Vagina (tissue), 2 donors: ENCODE measurements around the gene QARS1. TPM values are rescaled to one million over a fixed set of nuclear protein-coding genes. Genes with fewer than 3 reads are reported as not detected.

ENCODE experiments used
- DNase-seq, 2 donors: peaks; one replicate each; pipeline ENCODE4 v3.0.0-alpha.2; 2017; ENCODE audit errors: extremely low spot score in 2 of 2
- H3K27ac ChIP-seq: fragments of 200-600 bp; sonication (generic); one replicate; pipeline ENCODE4 v1.5.1; 2019
- H3K27me3 ChIP-seq: fragments of 200-600 bp; sonication (generic); one replicate; pipeline ENCODE4 v1.5.1; 2019
- H3K36me3 ChIP-seq, 2 donors: fragments of 200-600 bp; sonication (generic); one replicate each; pipeline ENCODE4 v1.5.1; 2017 to 2019
- H3K4me1 ChIP-seq: fragments of 200-600 bp; sonication (generic); one replicate; pipeline ENCODE4 v1.5.1; 2019
- H3K4me3 ChIP-seq, 2 donors: fragments of 200-600 bp; sonication (generic); 1 replicate in 1 of 2; 2 replicates in 1 of 2; pipeline ENCODE4 v1.5.1; 2016 to 2019
- H3K9me3 ChIP-seq: fragments of 200-600 bp; sonication (generic); one replicate; pipeline ENCODE4 v1.5.1; 2019
- POLR2A ChIP-seq, 2 donors: fragments of 450-650 bp; IDR thresholded peaks; one replicate each; pipeline ENCODE4 v1.6.1; 2017; ENCODE audit warnings: antibody characterized with exemption in 2 of 2, mild to moderate bottlenecking in 2 of 2, moderate library complexity in 2 of 2
- POLR2AphosphoS5 ChIP-seq, 2 donors: sonication (generic); formaldehyde crosslinking; IDR thresholded peaks; one replicate each; pipeline ENCODE4 v1.9.0; 2017; ENCODE audit warnings: antibody characterized with exemption in 2 of 2, mild to moderate bottlenecking in 2 of 2, low read depth in 1 of 2; ENCODE audit not compliant: insufficient read depth in 1 of 2
- intact Hi-C: fragments of 100-400 bp; cut with DNase I; formaldehyde crosslinking; loops from one replicate; pipeline ENCODE4 v1.15.1; 2023
- total RNA-seq: library from RNA; depleted of rRNA; stranded (reverse); fragments of >200 nt; gene quantifications from one replicate; pipeline ENCODE4 v1.2.3, GENCODE V29; 2016
- TF ChIP-seq, protein P1 (sequence below), 3 experiments: fragments of 450-650 bp in 2 of 3; fragments of 200-600 bp in 1 of 3; sonication (generic) in 1 of 3; IDR thresholded peaks; one replicate each; pipeline ENCODE4 v1.5.1; 2017 to 2019; ENCODE audit warnings: antibody characterized with exemption in 3 of 3, mild to moderate bottlenecking in 2 of 3, moderate library complexity in 2 of 3

The QARS1 gene
- total RNA-seq: 223 TPM

DNA sequence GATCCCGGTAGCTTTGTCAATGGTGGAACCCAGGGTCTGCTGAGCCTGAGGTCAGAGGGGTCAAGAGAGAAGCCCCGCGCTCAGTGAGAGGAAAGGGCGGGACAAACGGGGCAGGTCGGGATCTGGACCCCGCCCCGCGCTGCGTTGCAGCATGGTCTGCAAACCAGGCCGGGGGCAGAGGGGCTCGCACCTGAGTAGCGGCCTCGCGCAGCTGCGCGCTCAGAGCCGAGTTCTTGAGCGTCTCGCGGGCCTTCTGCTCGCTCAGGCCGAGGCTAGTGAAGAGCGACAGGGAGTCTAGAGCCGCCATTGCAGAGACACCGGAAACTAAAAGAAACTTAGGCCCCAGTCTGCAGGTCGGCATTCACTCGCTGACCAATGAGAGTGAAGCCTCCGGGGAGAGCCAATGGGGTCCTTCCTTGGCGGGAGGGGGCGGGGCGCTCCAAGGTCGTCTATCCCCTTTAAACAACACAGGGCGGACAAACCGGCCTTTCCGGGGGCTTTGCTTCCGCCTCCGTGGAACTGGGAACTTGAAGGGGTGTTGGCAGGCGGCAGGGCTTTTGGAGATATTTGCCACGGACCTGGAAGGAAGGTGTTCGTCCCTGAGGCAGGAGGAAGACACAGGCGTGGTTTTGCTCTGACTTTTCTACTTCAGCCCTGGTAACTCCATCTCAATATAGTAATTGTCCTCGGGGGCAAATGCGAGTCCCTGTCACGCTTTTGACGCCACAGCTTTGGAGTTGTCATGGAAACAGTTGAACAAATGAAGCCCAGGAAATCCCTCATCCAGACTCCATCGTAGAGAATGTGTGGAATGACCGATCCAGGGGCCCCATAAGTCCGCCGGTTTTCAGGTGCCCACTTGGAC lies at the start of gene QARS1:
QARS1 (minus strand) TSS at position 331 of the 865 bp plus-strand sequence; CDS start at position 307, 24 bp downstream.
- peak within 1 kb of the TSS; percentile 73 for H3K27ac ChIP-seq
- H3K27me3 ChIP-seq: no peaks in the 10 kb centered on the region
- peaks cover 0 to 44% of the 10 kb centered on the region in 2 donors for H3K36me3 ChIP-seq
- H3K4me1 ChIP-seq: peaks cover 18% of the 10 kb centered on the region
- DNase-seq: peak in 1 of 2 donors; percentile 96
- TF ChIP-seq POLR2AphosphoS5 (IDR thresholded peaks at IDR 0.05; ENCODE audit: insufficient read depth in 1 of 2, low read depth in 1 of 2) (peak; percentile 76 to 90), POLR2A (IDR thresholded peaks at IDR 0.05) (no peak)
- no peaks in the 10 kb centered on the region for H3K9me3 ChIP-seq
- H3K4me3 ChIP-seq: peak within 1 kb of the TSS; percentile 87 to 98
- intact Hi-C loops: no loop called here

DNA sequence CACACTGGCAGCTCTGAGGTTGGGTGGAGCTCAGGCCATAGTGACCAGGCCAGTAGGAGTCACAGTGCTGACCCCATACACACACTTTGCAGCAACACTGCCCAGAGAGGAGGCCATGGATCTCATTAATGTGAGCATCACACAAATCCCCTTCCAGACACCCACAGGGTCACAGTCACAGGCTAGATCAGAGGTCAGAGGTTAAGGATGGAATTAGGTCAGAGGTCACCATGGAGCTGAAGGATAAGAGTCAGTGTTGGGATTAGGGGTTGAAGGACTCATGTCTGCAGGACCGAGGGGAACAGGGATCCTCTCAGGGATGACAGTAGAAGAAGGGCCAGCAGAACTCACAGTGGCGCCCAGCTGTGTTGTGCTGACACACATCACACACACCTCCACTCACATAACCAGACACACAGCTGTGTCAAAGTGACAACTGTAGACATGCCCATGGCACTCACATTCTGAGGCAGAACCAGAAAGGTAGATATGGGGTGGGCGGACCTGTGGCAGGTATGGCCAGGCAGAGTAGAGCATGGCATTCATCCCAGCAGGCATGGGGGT lies 48.9 kb upstream of the QARS1 start:
- Histone ChIP-seq H3K36me3 (no peaks in the 10 kb centered on the region), H3K4me3 (no peak overlapping the region)

DNA sequence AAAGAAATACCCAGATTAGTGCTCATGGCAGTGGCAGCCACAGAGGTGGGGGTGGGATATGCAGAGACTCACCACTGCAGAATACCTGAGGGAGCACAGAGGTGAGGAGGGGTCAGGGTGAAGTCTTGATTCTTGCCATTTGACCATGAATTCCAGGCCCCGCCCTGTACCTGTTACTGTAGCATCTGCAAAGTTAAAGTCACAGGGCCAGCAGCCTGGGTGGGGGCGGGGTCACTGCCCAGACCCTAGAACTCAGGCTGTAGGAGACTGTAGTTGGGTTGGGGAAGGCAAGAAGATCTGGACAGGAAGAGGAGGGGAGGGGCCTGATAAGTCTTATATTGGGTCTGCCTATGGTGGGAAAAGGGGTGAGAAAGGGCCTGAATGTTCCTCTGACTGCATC lies 47.1 kb upstream of the QARS1 start:
- TF ChIP-seq POLR2A (IDR thresholded peaks at IDR 0.05) (no peak), POLR2AphosphoS5 (IDR thresholded peaks at IDR 0.05; ENCODE audit: insufficient read depth in 1 of 2, low read depth in 1 of 2) (no peak)
- TF ChIP-seq, protein P1, sequence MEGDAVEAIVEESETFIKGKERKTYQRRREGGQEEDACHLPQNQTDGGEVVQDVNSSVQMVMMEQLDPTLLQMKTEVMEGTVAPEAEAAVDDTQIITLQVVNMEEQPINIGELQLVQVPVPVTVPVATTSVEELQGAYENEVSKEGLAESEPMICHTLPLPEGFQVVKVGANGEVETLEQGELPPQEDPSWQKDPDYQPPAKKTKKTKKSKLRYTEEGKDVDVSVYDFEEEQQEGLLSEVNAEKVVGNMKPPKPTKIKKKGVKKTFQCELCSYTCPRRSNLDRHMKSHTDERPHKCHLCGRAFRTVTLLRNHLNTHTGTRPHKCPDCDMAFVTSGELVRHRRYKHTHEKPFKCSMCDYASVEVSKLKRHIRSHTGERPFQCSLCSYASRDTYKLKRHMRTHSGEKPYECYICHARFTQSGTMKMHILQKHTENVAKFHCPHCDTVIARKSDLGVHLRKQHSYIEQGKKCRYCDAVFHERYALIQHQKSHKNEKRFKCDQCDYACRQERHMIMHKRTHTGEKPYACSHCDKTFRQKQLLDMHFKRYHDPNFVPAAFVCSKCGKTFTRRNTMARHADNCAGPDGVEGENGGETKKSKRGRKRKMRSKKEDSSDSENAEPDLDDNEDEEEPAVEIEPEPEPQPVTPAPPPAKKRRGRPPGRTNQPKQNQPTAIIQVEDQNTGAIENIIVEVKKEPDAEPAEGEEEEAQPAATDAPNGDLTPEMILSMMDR (IDR thresholded peaks at IDR 0.05): no peak
- Histone ChIP-seq H3K36me3 (no peaks in the 10 kb centered on the region), H3K4me3 (no peak overlapping the region), H3K27me3 (no peaks in the 10 kb centered on the region), H3K27ac (no peak overlapping the region), H3K9me3 (no peaks in the 10 kb centered on the region), H3K4me1 (no peaks in the 10 kb centered on the region)
- DNase-seq: no peak
- intact Hi-C loops: no loop called here

More for the DNA sequence above, 48.9 kb upstream of the QARS1 start:
- H3K27ac ChIP-seq: no peak overlapping the region
- no peak for TF ChIP-seq POLR2AphosphoS5 (IDR thresholded peaks at IDR 0.05; ENCODE audit: insufficient read depth in 1 of 2, low read depth in 1 of 2)
- TF ChIP-seq, protein P1 (IDR thresholded peaks at IDR 0.05): no peak
- intact Hi-C loops: no loop called here
- H3K9me3 ChIP-seq: no peaks in the 10 kb centered on the region
- no peaks in the 10 kb centered on the region for H3K4me1 ChIP-seq
- no peak for DNase-seq
- no peaks in the 10 kb centered on the region for H3K27me3 ChIP-seq

DNA sequence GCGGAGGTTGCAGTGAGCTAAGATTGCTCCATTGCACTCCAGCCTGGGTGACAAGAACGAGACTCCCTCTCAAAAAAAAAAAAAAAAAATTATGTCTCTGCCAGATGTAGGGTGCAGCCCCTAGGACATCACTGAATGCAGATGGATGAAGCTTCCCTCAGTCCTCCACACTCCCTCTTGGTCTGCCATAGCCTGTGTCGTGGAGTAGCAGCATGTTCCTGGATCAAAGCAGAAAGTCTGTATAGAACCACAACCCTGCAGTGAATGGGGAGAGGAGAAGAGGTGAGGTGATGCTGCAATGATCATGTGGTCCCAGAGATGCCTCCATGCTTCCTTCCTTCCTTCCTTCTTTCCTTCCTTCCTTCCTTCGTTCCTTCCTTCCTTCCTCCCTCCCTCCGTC lies 43.6 kb upstream of the QARS1 start:
- no peak for DNase-seq
- H3K9me3 ChIP-seq: no peaks in the 10 kb centered on the region
- H3K4me1 ChIP-seq: no peaks in the 10 kb centered on the region
- H3K27me3 ChIP-seq: no peaks in the 10 kb centered on the region
- H3K27ac ChIP-seq: no peak overlapping the region
- no peaks in the 10 kb centered on the region for H3K36me3 ChIP-seq
- TF ChIP-seq, protein P1 (IDR thresholded peaks at IDR 0.05): no peak
- TF ChIP-seq POLR2AphosphoS5 (IDR thresholded peaks at IDR 0.05; ENCODE audit: insufficient read depth in 1 of 2, low read depth in 1 of 2) (no peak), POLR2A (IDR thresholded peaks at IDR 0.05) (no peak)
- intact Hi-C loops: no loop called here
- no peak overlapping the region for H3K4me3 ChIP-seq

DNA sequence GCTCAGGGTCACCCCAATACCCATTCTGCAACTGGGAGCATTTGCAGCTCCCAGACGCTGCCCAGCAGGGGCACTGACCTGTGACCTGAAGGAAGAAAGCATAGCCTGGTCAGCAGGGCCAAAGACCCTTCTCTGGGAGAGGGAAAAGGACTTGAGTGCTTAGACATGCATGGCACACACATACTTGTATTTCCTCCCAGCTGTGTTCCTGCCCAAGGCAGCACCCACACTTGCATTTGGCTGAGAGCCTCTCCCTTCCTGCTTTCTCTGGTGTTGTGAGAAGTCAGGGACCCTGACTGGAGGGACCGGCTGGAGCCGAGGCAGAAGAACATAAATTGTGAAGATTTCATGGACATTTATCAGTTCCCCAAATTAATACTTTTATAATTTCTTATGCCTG lies 35.5 kb upstream of the QARS1 start:
- H3K36me3 ChIP-seq: no peaks in the 10 kb centered on the region
- H3K27ac ChIP-seq: no peak overlapping the region
- H3K4me3 ChIP-seq: no peak overlapping the region
- DNase-seq: no peak
- H3K9me3 ChIP-seq: no peaks in the 10 kb centered on the region
- no peaks in the 10 kb centered on the region for H3K27me3 ChIP-seq
- intact Hi-C loops: no loop called here
- H3K4me1 ChIP-seq: no peaks in the 10 kb centered on the region
- TF ChIP-seq POLR2A (IDR thresholded peaks at IDR 0.05): no peak
- no peak for TF ChIP-seq POLR2AphosphoS5 (IDR thresholded peaks at IDR 0.05; ENCODE audit: insufficient read depth in 1 of 2, low read depth in 1 of 2)
- TF ChIP-seq, protein P1 (IDR thresholded peaks at IDR 0.05): no peak
